Activated naive CD4-positive, alpha-beta T cell treated with anti-CD3 and anti-CD28 coated beads, Interleukin-2, amount 50 U/mL, for 72 hours (primary cell): ENCODE data around the gene MAN1B1. TPM values are rescaled to one million over a fixed set of nuclear protein-coding genes. Genes with fewer than 3 reads are reported as not detected.

ENCODE experiments used
- ATAC-seq, 2 donors: fragments of 150-1000 bp; cut with Tn5 transposase; 2 replicates each; pipeline ENCODE4 v1.10.0; 2021; ENCODE audit warnings: mild to moderate bottlenecking in 2 of 2, moderate library complexity in 2 of 2
- DNase-seq, 2 donors: peaks; one replicate each; pipeline ENCODE4 v3.0.0; 2021 to 2022; ENCODE audit warnings: low spot score in 2 of 2
- H3K27ac Mint-ChIP-seq, 2 donors: one replicate each; pipeline ENCODE4 v1.8.0; 2022; ENCODE audit warnings: mild to moderate bottlenecking in 2 of 2, mixed read lengths in 2 of 2
- H3K36me3 Mint-ChIP-seq, 2 donors: one replicate each; pipeline ENCODE4 v1.8.0; 2022; ENCODE audit warnings: mixed read lengths in 2 of 2
- H3K9me3 Mint-ChIP-seq, 2 donors: one replicate each; pipeline ENCODE4 v1.8.0; 2022; ENCODE audit warnings: mixed read lengths in 2 of 2
- total RNA-seq, 2 donors: library from RNA; stranded (reverse); gene quantifications; one replicate each; pipeline ENCODE4 v1.2.3, GENCODE V29; 2022

MAN1B1 gene
- total RNA-seq, 2 donors from 2014 or later: 23.8 to 41.4 TPM

DNA sequence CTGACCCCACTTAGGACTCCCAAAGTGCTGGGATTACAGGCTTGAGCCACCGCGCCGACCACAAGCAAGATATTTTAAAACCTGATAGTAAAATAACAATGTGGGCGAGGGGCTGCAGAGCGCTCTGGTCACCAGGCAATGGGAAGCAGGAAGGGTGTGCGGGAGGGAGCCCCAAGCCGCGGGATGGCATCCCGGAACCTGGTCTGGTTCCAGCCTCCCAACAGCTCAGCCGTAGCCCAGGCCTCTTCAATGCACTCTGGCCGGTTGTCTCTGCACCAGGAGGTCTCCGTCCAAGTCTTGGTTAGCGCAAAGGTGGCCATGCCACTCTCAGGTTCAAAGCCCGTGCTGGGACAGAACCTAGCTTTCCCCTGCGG lies 10.2 kb upstream of the MAN1B1 start:
- Mint-ChIP-seq H3K9me3 (no peaks in the 10 kb centered on the region), H3K36me3 (no peaks in the 10 kb centered on the region), H3K27ac (no peak overlapping the region)
- DNase-seq (no peak), ATAC-seq (no peak)

- Mint-ChIP-seq H3K9me3 (no peaks in the 10 kb centered on the region), H3K36me3 (no peaks in the 10 kb centered on the region), H3K27ac (no peak within 1 kb of the TSS)
- peak; percentile 80 to 85 for ATAC-seq
- DNase-seq: peak in 1 of 2 donors; percentile 60
Measured at GRCh38 chr9:137077010-137077747, 9.6 kb upstream of the MAN1B1 start, which contains the start of gene UAP1L1. Gene UAP1L1 (plus strand): TSS chr9:137077517. CDS start chr9:137077533, 16 bp downstream.

GRCh38 chr9:137077758-137078693 lies 8.8 kb upstream of the MAN1B1 start:
- peak in 1 of 2 donors; percentile 43 for DNase-seq
- Mint-ChIP-seq H3K9me3 (no peaks in the 10 kb centered on the region), H3K36me3 (no peaks in the 10 kb centered on the region), H3K27ac (no peak overlapping the region)
- peak; percentile 37 to 55 for ATAC-seq

DNA sequence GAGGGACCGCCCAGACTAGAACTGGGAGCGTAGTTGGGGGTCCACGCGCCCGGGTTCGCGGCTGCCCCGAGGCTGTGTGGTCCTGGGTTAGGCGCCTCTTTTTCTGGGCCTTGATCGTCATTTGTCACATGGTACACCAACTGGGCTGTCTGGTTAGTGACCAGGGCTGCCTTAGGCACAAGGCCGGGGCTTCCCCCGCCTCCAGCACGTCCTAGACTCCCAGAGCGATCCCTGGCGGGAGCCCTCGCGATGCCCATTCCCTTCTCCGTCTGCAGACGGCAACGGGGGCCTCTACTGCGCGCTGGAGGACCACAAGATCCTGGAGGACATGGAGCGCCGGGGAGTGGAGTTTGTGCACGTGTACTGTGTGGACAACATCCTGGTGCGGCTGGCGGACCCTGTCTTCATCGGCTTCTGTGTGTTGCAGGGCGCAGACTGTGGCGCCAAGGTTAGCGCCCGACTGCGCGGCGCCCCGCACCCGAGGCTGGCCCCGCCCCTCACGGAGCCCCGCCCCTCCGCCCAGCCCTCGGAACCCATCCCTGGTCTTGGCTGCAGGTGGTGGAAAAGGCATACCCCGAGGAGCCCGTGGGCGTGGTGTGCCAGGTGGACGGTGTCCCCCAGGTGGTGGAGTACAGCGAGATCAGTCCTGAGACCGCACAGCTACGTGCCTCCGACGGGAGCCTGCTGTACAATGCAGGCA lies 7.9 kb upstream of the MAN1B1 start:
- DNase-seq (no peak), ATAC-seq (no peak)
- H3K27ac Mint-ChIP-seq: no peak overlapping the region
- no peaks in the 10 kb centered on the region for H3K36me3 Mint-ChIP-seq
- no peaks in the 10 kb centered on the region for H3K9me3 Mint-ChIP-seq

GRCh38 chr9:137079401-137079787 lies 7.4 kb upstream of the MAN1B1 start:
- no peak for ATAC-seq
- H3K27ac Mint-ChIP-seq: no peak overlapping the region
- H3K36me3 Mint-ChIP-seq: no peaks in the 10 kb centered on the region
- H3K9me3 Mint-ChIP-seq: no peaks in the 10 kb centered on the region
- no peak for DNase-seq

DNA sequence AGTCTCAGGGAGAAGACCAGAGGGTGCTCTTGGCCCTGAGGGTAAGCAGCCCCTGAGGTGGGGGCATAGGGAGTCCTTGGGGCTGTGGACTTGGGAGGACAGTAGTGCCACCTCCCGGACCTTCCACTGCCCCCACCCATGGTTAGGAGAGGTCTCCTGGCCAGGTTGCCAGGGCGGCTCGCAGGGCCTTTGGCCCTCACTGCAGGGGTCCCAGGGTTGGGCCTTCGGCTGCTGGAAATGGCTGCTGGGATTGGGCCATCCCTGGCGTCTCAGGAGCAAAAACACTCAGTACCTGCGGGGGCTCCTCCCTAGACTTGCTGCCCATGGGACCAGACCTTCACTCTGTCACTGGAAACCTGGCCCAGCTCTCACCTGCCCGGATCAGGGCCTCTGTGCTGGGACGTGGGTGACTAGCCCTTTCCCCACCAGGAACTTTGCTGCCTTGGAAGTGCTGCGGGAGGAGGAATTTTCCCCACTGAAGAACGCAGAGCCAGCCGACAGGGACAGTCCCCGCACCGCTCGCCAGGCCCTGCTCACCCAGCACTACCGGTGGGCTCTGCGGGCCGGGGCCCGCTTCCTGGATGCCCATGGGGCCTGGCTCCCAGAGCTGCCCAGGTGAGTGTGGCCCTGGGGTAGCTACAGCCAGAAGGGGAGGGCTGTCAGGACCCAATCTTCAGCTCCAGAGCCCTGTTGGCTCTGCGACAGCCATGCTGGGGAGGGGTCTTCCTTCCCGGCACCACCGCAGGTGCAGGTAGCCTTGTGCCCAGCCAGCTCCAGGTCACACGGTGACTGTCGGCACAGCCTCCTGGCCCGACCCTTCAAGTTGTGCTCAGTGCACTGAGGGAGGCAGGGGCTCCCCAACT lies 6.3 kb upstream of the MAN1B1 start:
- H3K27ac Mint-ChIP-seq: peak overlapping the region in 1 of 2 donors; percentile 46
- no peaks in the 10 kb centered on the region for H3K36me3 Mint-ChIP-seq
- ATAC-seq (no peak), DNase-seq (no peak)
- no peaks in the 10 kb centered on the region for H3K9me3 Mint-ChIP-seq

DNA sequence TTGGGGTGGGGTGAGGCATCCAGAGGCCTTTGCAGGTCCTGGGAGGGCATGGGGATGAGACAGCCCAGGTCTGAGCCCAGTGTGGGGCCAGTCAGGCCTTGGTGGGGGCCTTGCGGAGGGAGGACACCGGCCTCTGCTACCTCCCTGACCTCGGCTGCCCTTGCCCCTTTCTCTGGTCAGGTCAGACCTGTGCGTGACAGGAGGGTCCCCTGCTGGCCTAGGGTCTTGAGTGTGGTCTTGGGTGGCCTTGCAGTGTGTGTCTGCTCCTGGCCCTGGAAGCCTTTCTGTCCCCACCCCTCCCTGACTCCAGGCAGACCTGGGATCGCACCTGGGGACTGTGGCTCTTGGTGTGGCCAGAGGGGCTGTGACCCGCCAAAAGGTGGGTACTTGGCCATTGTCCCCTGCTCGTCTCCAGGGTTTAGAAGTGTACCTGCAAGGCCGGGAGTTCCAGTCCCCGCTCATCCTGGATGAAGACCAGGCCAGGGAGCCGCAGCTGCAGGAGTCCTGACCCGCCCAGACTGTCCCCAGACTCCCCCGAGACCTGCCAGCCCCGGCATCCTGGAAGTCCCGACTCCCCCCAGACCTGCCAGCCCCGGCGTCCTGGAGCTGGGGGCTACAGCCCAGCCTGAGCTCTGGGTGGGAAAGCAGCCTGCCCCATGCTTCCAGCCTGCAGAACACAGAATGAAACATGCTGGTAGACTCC lies 4.4 kb upstream of the MAN1B1 start:
- no peaks in the 10 kb centered on the region for H3K36me3 Mint-ChIP-seq
- DNase-seq: no peak
- no peaks in the 10 kb centered on the region for H3K9me3 Mint-ChIP-seq
- H3K27ac Mint-ChIP-seq: no peak overlapping the region
- no peak for ATAC-seq

GRCh38 chr9:137082925-137083290 lies 3.9 kb upstream of the MAN1B1 start:
- H3K36me3 Mint-ChIP-seq: peaks cover 0 to 1% of the 10 kb centered on the region in 2 donors
- DNase-seq: no peak
- ATAC-seq: no peak
- H3K27ac Mint-ChIP-seq: no peak overlapping the region
- H3K9me3 Mint-ChIP-seq: no peaks in the 10 kb centered on the region

GRCh38 chr9:137083394-137084004 lies 3.3 kb upstream of the MAN1B1 start:
- H3K27ac Mint-ChIP-seq: no peak overlapping the region
- peaks cover 0 to 5% of the 10 kb centered on the region in 2 donors for H3K36me3 Mint-ChIP-seq
- H3K9me3 Mint-ChIP-seq: no peaks in the 10 kb centered on the region
- peak in 1 of 2 donors; percentile 40 for ATAC-seq
- DNase-seq: peak in 1 of 2 donors; percentile 77

- H3K27ac Mint-ChIP-seq: no peak overlapping the region
- no peak for DNase-seq
- no peak for ATAC-seq
- peaks cover 0 to 5% of the 10 kb centered on the region in 2 donors for H3K36me3 Mint-ChIP-seq
- no peaks in the 10 kb centered on the region for H3K9me3 Mint-ChIP-seq
Measured at GRCh38 chr9:137084526-137084925, 2.3 kb upstream of the MAN1B1 start.

- peak overlapping the region; percentile 89 to 98 for H3K27ac Mint-ChIP-seq
- H3K36me3 Mint-ChIP-seq: peaks cover 0 to 5% of the 10 kb centered on the region in 2 donors
- peak; percentile 3 to 4 for ATAC-seq
- DNase-seq: peak in 1 of 2 donors; percentile 40
- H3K9me3 Mint-ChIP-seq: no peaks in the 10 kb centered on the region
Measured at GRCh38 chr9:137085920-137086530, 760 bp upstream of the MAN1B1 start.

- peak in 1 of 2 donors; percentile 33 for DNase-seq
- Mint-ChIP-seq H3K36me3 (peaks cover 0 to 5% of the 10 kb centered on the region in 2 donors), H3K27ac (peak overlapping the region; percentile 89 to 94), H3K9me3 (no peaks in the 10 kb centered on the region)
- ATAC-seq: no peak
Measured at GRCh38 chr9:137087409-137087925, 682 bp downstream of the MAN1B1 start.

- no peaks in the 10 kb centered on the region for H3K9me3 Mint-ChIP-seq
- H3K36me3 Mint-ChIP-seq: peaks cover 0 to 5% of the 10 kb centered on the region in 2 donors
- no peak for ATAC-seq
- peak overlapping the region; percentile 89 to 94 for H3K27ac Mint-ChIP-seq
- DNase-seq: no peak
Measured at GRCh38 chr9:137088121-137088520, 1.3 kb downstream of the MAN1B1 start.

DNA sequence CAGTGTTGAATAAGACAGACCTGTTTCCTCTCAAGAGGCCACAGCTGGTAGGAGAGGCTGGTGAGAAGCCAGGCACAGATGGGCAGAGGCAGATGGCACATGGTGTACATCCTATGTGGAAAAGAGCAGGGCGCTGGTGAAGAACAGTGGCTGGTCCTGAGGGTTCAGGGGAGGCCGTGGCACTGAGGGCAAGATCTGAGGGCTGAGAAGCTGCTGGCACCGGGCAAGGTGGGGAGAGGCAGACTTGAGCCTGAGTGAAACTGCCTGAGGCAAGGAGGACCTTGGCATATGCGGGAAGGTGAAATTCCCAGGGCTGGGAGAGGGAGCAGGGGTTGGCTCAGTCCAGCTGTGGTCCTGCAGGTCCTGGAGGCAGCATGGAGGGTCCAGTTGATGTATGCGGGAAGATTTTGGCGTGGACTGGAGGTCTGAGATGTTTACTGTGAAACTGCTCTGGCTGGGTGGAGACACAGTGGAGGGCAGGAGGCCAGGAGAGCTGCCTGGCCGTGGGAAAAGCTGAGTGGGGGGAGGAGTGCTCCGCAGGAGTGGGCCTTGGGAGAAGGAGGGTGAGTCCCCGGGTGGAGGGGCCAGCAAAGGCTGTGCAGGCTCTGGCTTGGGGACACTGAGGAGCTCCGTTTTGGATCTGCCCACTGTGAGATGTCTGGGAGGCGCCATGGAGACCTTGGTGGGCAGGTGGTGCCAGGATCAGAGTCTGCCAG lies 2.6 kb downstream of the MAN1B1 start:
- DNase-seq (no peak), ATAC-seq (no peak)
- Mint-ChIP-seq H3K36me3 (peaks cover 0 to 5% of the 10 kb centered on the region in 2 donors), H3K27ac (peak overlapping the region; percentile 48 to 89), H3K9me3 (no peaks in the 10 kb centered on the region)
